ENCODE measurements around the gene ADAMTS19.

- TF ChIP-seq YY1 (IDR thresholded peaks at IDR 0.05; ENCODE audit: borderline replicate concordance in 1 of 3, control insufficient read depth in 1 of 3, extremely low read depth in 1 of 3, insufficient read depth in 3 of 3, insufficient read length in 1 of 3, insufficient replicate concordance in 2 of 3, low read depth in 1 of 3, low read length in 2 of 3) (no peak), TBP (optimal IDR thresholded peaks at IDR 0.05; ENCODE audit: low read depth, low read length) (no peak)
Observed at GRCh38 chr5:129461711-129462332, 1.7 kb downstream of the ADAMTS19 start.

Measured in K562 (cell line).